GM18951 (cell line): ENCODE data around the gene SLC16A13.

ENCODE experiments used
- POLR2A ChIP-seq: IDR thresholded peaks from 4 replicates; pipeline ENCODE4 v1.6.1; 2011; ENCODE audit warnings: mild to moderate bottlenecking; ENCODE audit not compliant: insufficient read length, insufficient read depth; ENCODE audit errors: extremely low read depth
- in situ Hi-C: fragments of 300-500 bp; cut with MboI; formaldehyde crosslinking; loops from one replicate; pipeline ENCODE4 v1.12.0; 2022; ENCODE audit warnings: low sequenced_read_pairs, mixed read lengths, inconsistent platforms; ENCODE audit not compliant: unreplicated experiment

SLC16A13 gene

GRCh38 chr17:7016886-7017826, 18.7 kb upstream of the SLC16A13 start:
- no peak for TF ChIP-seq POLR2A
- in situ Hi-C loops, result no loop called here

GRCh38 chr17:7017827-7018200, 18.0 kb upstream of the SLC16A13 start:
- in situ Hi-C loops, result no loop called here
- TF ChIP-seq POLR2A, result no peak

GRCh38 chr17:7018331-7018964, 17.4 kb upstream of the SLC16A13 start:
- in situ Hi-C loops, result no loop called here
- no peak for TF ChIP-seq POLR2A

GRCh38 chr17:7019367-7019766, 16.4 kb upstream of the SLC16A13 start:
- in situ Hi-C loops, result no loop called here
- no peak for TF ChIP-seq POLR2A

GRCh38 chr17:7019839-7020519, 15.8 kb upstream of the SLC16A13 start:
- no peak for TF ChIP-seq POLR2A
- in situ Hi-C loops, result no loop called here

- in situ Hi-C loops, result no loop called here
- TF ChIP-seq POLR2A, result no peak
Observed at GRCh38 chr17:7020894-7021664, 14.7 kb upstream of the SLC16A13 start.

GRCh38 chr17:7021993-7022778, 13.6 kb upstream of the SLC16A13 start:
- in situ Hi-C loops, result no loop called here
- no peak for TF ChIP-seq POLR2A

- in situ Hi-C loops, result no loop called here
- TF ChIP-seq POLR2A, result no peak
Observed at GRCh38 chr17:7022781-7023571, 12.8 kb upstream of the SLC16A13 start, which contains the start of gene BCL6B. BCL6B (plus strand) TSS chr17:7023050; CDS start chr17:7023672, 622 bp downstream.

- TF ChIP-seq POLR2A, result peak; percentile 40
- in situ Hi-C loops, result no loop called here
Observed at GRCh38 chr17:7023576-7024401, 12.0 kb upstream of the SLC16A13 start.

- TF ChIP-seq POLR2A, result no peak
- in situ Hi-C loops, result no loop called here
Observed at GRCh38 chr17:7024402-7024785, 11.4 kb upstream of the SLC16A13 start.

GRCh38 chr17:7025245-7025644, 10.6 kb upstream of the SLC16A13 start:
- no peak for TF ChIP-seq POLR2A
- in situ Hi-C loops, result no loop called here
